HTR-8/SVneo (cell line): Measurements from ENCODE around the gene PXK.

Experiments
- DNase-seq: peaks from one replicate; pipeline ENCODE4 v3.0.0; 2011; ENCODE audit warnings: low spot score, mixed read lengths; ENCODE audit not compliant: insufficient read length
- FAIRE-seq: peaks from 2 replicates; lab custom pipeline; 2011; peaks lifted over from hg19 to GRCh38; lab: Jason Lieb, UNC

The PXK gene

DNA sequence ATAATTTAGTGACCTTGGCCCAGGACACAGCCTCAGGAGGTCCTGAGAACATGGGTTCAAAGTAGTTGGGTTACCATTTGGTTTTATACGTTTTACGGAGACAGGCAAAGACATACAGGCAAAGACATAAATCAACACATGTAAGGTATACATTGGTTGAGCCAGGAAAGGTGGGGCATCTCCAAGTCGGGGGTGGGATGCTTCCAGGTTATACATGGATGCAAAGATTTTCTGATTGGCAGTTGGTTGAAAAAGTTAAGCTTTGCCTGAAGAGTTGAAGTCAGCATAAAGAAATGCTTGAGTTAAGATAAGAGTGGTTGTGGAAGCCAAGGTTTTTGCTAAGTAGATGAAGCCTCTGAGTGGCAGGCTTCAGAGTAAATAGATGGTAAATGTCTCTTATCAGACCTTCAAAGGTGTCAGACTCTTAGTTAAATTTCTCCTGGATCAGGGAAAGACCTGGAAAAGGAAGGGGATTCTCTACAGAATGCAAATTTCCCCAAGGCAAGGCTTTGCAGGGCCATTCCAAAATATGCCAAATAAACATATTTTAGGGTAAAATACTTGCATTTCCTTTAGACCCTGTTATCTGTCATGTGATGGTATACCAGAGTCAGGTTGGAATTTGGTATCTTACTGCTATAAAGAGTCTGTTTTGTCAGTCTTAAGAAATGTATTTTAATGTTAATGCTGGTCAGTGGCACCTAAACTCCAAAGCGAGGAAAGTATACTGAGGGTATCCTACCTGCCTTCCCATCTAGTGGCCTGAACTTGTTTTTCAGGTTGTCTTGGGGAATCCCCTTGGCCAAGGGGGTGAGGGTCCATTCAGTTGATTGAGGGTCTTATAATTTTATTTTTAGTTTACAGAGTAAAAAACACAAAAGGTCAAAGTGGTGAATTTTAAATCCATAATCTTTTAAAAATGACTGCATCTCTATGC, 109.1 kb downstream of the PXK start:
- no peak for FAIRE-seq
- DNase-seq = no peak

DNA sequence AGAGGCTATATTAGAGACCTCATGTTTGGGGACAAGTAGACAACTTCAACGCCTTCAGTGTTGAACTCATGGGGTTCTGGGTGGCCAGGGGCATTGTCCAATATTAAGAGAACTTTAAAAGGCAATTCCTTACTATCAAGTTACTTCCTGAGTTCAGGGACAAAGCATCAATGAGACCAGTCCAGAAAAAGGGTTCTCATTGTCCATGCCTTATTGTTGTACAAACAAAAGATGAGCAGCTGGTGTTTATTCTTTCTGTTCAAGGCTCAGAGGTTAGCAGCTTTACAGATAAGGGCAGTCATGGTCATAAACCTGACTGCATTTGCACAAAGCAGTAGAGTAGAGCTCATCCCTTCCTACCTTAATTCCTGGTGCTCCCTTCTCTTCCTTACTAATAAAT, 119.5 kb downstream of the PXK start:
- FAIRE-seq = no peak
- no peak for DNase-seq

DNA sequence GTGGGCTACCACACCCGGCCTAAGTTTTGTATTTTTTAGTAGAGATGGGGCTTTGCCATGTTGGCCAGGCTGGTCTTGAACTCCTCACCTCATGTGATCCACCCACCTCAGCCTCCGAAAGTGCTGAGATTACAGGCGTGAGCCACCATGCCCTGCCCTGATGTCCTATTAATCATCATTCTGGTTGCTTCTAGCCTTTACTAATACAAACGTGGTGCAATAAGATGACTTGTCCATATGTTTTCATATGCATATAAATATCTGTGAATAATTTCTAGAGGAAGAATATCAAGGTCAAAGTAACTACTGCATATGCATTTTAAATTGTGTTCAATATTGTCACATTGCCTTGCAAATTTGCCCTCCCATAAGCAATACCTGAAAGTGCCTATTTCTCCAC, 126.5 kb downstream of the PXK start:
- no peak for DNase-seq
- no peak for FAIRE-seq

DNA sequence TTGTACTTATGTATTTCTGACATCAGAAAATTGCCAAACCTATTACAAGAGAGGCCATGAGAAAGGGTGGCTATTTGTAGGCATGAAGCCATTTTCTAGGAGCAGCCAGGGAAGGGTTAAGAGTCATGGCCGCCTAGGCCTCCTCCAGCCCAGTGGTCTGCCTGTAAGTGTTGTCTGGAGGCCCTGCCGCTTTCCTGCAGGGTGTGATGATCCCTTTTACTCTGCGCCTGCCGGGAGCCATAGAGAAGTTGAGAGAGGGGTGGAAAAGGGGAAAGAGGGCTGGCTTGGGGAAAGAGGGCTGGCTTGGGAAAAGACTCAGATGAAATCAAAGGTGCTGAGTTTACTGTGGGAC, 130.1 kb downstream of the PXK start:
- DNase-seq = no peak
- no peak for FAIRE-seq

DNA sequence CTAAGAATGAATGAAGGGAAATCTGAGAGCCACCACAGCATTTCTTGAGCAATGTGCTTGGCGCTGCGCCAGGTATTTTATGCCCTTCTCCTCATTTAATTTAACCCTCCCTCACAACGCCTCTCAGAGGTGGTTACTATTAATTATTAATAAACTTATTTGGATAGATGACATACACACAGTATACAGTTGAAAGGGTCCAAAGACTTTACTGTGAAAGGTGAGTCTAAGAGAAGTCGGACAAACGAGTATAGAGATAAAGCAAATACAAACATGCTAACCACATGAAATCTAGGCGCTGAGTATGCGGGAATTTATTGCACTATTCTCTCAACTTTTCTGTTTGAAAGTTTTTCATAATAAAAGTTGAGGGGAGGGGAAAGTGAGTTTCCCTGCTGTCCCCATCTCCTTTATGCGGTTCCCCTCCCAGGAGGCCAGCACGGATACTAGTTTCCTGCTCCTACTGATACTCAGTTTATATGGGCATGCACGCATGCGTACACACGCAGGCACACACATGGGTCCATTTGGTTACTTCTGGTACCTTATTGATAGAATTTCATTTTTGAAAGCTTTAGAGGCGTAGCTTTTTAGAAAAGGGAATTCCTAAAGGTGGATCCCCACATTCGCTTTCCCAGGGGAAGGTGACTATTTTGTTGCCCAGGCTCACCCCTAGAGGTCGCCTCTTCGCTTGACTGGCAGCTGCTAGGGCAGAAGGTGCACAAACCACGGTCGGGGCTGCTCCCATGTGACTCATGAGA, 130.7 kb downstream of the PXK start:
- DNase-seq = peak; percentile 87
- peak; percentile 81 for FAIRE-seq

DNA sequence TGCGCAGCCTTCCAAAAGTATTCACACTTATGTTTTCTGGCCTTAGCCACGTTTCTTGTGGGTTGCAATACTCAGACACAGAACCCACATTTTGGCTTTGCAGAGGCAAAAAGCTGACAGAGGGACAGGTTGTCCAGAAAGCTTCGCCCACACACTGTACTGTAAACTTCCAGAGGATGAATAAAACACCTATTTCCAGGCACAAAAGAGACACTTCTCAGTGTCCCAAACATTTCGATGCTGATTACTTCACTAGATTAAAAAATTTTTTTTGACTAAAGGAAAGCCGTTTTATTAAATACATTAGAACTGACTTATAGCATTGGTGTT, 131.2 kb downstream of the PXK start:
- DNase-seq (no peak), FAIRE-seq (no peak)

DNA sequence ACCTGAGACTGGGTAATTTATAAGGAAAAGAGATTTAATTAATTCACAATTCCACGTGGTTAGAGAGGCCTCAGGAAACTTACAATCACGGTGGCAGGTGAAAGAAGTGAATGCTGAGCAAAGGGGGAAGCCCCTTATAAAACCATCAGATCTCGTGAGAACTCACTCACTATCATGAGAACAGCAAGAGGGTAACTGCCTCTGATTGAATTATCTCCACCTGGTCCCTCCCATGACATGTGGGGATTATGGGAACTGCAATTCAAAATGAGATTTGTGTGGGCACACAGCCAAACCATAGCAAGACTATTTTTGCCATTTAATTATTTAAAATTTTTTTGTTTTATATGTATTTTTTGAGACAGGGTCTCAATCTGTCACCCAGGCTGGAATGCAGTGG, 132.2 kb downstream of the PXK start:
- no peak for DNase-seq
- FAIRE-seq = no peak

DNA sequence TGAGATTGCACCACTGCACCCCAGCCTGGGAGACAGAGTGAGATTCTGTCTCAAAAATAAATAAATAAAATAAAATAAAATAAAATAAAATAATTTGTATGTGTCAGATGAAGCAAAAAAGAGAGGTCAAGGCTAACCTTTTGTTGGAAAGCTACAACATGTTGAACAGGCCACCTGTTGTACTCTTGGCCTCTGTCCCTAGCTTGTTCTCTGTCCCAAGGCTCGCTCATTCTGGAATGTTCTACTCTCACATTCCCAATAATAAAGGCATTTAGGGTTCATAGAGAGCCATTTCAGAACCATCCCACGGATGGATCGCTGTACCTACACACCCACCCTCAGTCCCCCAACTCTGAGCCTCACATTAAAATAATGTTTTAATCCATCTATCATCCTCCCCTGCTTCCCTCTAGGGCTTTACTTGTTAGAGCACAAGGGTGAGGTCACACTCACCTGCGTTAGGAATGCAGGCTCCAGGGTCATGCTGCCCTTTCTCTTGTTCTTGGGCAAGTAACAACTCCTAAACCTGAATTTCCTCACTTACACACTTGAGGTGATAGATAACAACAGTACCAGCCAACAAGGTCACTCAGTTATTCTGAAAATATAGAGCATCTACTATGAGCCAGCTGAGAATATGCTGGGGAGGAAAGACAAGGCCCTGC, 134.3 kb downstream of the PXK start:
- no peak for DNase-seq
- FAIRE-seq = no peak

DNA sequence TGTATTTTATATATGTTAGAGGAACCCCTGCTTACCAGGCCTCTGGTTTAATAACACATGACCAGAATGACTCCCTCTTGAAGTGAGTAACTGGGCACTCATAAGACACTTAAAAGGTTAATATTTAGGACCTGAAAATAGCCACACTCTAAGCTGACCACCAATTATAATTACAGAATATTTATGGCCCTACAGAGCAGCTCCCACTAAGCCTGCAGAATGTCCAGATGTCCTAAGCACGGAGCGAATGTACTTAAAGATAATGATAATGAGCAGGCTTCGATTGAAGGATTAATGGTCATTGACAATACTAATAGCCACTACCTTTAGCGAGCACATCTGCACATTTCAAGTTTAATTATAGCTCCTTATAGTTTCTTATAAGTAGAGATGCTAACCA, 136.4 kb downstream of the PXK start:
- FAIRE-seq (no peak), DNase-seq (no peak)

DNA sequence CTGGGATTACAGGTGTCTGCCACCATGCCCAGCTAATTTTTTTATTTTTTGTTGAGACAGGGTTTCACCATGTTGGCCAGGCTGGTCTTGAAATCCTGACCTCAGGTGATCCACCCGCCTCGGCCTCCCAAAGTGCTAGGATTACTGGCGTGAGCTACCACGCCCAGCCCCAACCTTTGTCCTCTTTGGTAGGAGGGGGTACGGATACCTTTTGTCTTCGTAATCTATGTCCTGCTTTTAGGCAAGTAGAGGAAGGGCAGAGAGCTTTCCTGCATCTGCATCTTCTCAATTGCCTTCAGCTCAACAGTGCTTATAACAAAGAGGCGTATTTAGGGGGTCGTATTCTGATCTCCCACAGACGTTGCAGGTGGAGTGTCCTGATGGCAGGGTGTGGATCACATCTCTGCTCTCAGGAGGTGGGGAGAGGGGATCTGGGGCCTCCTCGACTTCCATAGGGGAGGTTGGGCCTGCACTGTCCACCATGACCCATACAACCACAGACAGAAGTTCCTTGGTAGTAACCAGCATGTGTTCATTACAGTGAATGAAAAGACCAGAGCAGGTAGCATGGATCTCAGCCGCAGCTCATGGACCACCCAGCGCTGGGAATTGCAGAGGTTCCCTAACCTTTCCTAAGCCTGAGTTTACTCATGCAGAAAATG, 137.8 kb downstream of the PXK start:
- DNase-seq (no peak), FAIRE-seq (no peak)

DNA sequence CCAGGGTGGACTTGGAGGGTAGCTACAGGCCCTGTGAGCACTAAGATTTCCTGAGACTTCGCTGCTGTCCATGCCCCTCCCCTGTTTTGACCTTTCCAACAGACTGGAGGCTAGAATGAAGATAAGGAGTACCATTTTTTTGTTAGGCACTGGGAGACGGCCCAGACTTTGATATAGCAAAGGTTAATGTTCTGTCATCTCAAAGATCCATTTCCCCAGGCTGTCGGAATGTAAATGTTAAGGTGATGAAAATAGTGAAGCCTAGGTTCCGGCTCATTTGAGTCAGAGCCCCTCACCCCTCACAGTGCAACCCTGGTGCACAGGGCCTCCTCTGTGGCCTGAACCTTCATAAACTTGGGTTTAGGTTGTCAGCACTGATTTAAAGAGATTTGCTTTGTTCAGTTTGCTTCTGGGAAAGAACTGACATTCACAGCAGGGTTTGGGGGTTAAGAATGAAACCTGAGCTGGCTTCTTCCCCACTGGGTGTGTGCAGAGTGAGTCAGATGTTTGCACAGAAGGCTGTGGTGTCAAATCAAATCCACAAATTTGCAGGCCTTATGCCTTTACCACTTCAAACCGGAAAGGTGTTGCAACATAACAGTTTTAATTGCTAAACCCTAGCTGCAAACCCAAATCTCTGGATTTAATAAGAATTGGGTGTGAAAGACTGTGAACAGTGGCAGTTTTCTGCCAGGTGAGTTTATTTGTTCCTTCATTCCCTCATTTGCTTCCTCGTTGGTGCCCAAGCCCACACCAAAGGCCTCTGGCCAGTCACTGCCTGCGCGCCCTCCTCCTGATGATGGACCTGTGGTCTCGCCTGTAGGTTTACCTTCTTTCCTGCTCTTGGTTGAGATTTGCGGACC, 138.6 kb downstream of the PXK start:
- DNase-seq (peak; percentile 89), FAIRE-seq (peak; percentile 93)

DNA sequence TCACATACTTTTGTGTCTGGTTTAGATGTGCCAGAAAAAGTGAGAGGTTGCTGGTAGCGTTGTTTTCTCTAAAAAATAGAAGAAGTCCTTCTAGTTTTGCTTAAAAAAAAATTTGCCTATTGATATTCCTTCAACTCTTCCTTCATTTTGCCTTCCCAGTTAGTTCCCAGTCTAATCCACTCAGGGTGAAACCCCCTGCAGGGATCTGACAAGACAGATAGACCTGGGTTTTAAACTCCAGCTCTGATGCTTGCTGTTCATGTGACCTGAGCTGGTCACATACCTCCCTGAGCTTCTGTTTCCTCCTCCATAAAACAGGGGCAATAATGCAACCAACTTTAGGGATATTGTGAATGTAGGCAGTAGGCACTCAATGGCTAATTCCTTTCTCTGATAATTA, 140.6 kb downstream of the PXK start:
- no peak for FAIRE-seq
- DNase-seq = no peak

DNA sequence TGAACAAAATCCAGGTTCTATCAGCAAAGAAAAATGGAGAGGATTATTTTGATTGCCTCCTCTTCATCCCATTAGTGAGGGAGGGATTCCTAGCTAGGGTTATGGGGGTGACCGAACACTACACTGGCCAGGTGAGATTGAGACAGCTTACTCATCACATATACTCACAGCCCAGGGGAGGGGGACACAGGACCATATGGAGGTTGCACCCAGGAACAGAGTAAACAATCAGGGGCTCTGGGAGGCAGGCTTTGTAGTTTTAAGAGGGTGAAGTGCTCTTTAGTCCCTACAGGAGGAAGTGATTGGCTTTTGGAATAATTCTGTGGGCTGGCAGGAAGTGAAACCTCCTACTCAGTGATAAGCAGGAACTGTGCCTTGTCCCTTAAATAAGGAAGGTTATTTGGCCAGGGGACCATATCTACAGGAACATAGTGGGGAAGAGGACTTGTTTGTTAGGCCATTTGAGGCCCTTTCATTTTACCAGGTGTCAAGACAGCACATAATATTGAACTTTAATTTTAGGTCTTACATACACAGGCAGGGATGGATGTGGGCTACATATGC, 141.7 kb downstream of the PXK start:
- DNase-seq (no peak), FAIRE-seq (peak; percentile 52)

DNA sequence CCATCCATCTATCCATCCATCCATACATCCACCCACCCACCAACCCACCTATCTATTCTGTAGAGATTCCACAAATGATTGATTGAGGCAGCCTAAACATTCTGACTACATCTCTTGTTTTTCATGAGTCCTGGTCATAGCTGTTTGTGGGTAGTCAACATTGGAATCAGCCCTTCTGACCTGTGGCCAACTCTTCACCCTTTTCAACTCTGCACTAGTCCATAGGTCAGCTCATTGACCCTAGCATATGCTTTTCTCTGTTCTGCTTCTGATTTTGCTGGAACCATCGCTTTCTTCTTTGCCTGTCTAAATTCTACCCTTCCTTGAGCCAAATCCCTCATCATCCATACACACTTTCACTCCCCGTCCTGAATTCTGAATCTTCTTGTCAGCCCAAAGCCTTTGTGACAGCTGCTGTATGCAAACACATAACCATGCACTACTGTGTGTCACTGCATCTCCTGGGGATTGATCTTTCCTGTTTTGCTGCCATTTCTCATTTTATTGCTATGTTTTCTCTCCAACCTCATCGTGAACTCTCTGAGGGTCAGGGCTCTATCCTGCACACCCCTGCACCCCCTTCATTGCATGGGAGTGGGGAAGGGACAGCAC, 142.4 kb downstream of the PXK start:
- FAIRE-seq = no peak
- DNase-seq = no peak
